Measurements from ENCODE around the gene SOHLH1. TPM values are rescaled to one million over a fixed set of nuclear protein-coding genes. Genes with fewer than 3 reads are reported as not detected.

SOHLH1 gene
- total RNA-seq, 1 donor, result not detected

DNA sequence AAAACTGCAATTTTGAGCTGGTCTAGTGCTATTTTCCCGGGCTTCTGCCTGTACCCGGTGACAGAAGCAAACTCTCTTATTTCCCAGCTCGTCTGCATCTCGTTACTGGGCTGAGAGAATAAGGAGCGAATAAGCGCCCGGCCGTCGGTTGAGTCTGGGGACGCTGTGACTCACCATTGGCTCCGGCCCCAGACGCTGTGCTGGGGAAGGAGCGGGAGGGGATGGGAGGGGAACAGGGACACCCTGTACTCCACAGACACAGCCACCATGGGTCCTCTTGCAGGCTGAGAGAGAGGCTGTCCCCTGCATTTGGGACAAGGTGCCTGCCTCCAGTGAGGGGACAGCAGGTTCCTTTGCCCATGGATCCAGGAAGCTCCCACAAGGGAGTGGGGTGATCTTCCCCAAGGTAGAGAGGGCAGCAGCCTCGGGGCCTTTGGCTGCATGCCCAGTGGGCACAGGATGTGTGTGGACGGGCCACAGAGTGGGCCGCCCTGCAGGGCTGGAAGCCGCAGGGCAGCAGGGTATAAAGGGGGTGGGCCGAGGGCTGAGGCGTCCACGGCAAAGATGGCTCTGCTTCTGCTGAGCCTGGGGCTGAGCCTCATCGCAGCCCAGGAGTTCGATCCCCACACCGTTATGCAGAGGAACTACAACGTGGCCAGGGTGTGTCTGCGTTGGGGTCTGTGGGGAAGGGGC lies 36.4 kb downstream of the SOHLH1 start, which contains the start of gene LCN9:
Gene LCN9, plus strand, starts transcription at position 552 of the 693 bp plus-strand sequence. Its CDS starts 13 bp downstream, at position 565.
- DNase-seq (ENCODE audit: low read depth in 2 of 3, low spot score in 2 of 3), result no peak

DNA sequence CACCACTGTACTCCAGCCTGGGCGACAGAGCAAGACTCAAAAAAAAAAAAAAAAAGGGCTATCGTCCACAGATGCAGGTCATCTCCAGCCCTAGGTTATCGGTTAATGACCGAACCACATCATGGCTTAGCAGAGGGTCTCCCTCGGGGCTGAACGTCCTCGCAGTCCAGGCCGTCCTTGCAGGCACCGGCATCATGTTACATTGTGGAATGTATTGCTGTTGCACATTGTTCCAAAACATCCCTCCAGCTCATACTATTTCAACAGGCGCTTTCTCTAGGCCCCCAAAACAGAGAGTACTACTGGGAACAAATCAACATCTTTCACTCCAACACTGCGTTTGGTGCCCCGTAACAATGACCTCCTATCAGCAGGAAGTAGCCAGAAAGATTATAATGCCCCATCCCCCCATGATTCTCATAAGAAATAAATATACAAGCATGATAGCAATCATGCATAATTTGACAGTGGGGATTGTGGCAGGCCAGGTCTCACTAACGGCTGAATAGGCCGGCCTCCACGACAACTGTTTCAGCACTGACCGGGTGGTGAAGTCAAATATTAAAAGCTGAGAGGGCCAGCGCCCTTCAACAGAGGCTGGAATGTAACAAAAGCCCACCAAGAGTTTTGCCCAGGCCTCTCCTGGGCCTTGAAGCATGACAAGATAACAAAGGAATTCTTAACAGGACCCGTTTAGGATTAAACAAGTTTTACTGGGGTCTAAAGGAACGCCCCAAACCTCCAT lies 37.3 kb downstream of the SOHLH1 start:
- no peak for DNase-seq (ENCODE audit: low read depth in 2 of 3, low spot score in 2 of 3)

DNA sequence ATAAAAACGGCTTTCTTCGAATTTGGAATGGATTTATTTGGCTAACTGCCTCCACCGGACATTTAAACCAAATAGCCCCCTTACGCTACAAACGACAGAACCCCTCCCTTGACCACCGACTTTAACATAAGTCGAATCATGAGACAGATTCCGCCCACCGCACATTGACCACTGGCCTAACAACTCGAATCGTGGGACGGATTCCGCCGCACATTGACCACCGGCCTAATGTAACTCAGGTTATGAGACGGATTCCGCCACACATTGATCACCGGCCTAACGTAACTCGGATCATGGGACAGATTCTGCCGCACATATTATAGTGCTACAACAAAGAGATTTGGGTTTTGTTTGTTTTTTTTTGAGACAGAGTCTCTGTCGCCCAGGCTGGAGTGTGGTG lies 38.9 kb downstream of the SOHLH1 start:
- no peak for DNase-seq (ENCODE audit: low read depth in 2 of 3, low spot score in 2 of 3)

- DNase-seq (ENCODE audit: low read depth in 2 of 3, low spot score in 2 of 3), result no peak
Measured at GRCh38 chr9:135659252-135659651, 40.0 kb downstream of the SOHLH1 start.

GRCh38 chr9:135657416-135657815 lies 41.9 kb downstream of the SOHLH1 start:
- DNase-seq (ENCODE audit: low read depth in 2 of 3, low spot score in 2 of 3), result no peak

DNA sequence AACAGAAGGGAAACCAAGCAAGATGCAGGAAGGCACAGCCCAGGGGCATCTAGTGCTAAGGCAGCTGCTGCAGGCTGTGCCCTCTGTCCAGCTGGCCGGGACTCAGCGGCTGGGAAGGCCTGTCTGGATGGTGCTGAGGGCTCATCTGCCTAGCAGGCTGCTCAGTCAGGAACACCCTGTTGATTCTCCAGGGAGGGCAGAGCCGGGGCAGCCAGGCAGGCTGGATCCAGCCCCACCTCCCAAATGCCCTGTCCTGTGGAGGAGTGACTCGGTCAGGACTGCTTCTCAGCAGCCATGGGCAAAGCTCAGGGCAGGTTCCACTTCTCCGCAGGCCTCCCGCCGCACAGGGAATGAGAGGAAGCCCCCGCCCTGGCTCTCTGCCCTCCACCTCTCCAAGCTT lies 44.0 kb downstream of the SOHLH1 start:
- no peak for DNase-seq (ENCODE audit: low read depth in 2 of 3, low spot score in 2 of 3)

- no peak for DNase-seq (ENCODE audit: low read depth in 2 of 3, low spot score in 2 of 3)
Measured at GRCh38 chr9:135650408-135650807, 48.9 kb downstream of the SOHLH1 start.

DNA sequence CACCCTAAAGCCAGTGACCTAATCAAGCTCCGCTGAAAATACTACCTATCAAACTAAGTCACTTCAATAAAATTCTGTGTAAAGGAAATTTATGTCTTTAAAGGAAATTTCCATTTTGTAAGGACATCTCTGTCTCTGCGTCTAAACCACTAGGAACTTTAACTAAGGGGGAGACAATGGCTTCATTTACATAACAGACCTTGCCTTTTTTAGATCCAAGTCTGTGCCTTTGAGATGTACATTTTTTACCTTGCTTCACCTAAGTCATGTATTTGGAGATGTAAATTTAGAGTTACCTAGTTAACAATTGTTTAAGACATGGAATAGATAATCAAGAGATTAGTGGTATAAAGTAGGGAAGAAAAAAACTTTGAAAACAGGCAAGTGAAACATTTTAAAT lies 49.8 kb downstream of the SOHLH1 start:
- DNase-seq (ENCODE audit: low read depth in 2 of 3, low spot score in 2 of 3), result no peak

DNA sequence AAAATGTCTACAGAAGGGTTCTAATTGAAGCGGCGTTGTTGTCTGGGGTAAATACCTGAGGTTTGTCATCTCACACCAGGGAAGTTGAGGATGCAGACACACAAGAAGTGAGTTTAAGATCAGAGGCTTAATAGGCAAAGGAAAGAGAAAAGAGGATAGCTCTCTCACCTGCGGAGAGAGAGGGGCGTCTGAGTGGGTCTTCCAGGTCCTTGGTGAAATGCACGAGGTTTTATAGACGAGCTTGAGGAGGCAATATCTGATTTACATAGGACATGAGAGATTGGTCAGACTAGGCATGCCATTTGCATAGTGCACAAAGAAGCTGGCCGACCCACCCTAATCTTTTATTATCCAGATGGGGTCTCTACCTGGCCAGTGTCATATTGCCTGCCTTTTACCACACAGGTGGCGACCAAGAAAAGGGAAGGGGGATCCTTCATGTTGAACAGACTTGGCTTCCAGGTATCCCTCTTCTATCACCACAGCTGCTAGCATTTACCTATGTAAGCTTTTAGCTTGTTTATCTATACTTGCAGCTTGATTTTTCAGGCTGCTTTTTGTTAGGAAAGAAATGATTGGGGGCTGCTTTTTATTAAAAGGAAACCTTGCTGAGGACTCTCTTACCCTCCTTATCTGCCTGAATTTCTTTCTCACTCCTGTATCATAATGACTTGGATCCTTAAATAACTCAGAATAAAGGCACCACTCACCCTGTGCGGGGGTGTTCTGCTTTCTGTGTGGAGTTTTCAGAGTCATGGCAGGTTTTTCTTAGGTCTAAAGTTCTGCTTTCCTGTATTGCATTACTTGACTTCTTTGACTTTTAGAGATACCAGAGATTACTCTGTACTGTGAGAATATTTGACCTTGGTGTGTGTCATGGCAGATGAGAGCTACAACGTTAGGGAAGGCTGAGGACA lies 50.5 kb downstream of the SOHLH1 start:
- no peak for DNase-seq (ENCODE audit: low read depth in 2 of 3, low spot score in 2 of 3)

DNA sequence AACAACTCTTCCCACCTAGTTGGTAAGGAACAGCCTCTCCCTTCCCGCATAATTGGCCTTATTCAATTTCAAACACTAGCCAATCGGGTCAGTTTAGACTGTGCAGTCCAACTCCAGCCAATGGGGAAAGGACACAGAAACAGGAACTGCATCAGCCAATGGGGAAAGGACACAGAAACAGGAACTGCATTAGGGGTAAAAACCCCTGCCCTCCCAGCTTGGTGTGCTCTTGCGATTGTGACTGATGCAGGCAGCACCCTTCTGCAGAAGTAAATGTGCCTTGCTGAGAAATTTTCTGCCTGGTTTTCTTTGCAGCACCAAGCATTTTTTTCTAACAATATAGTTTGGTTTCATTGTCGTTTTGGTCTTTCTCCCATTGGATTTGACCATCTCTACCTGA lies 51.4 kb downstream of the SOHLH1 start:
- DNase-seq (ENCODE audit: low read depth in 2 of 3, low spot score in 2 of 3), result no peak

- no peak for DNase-seq (ENCODE audit: low read depth in 2 of 3, low spot score in 2 of 3)
Measured at GRCh38 chr9:135644631-135645218, 54.6 kb downstream of the SOHLH1 start.

Other genes with a start within 250 kb of the SOHLH1 start
- gene PPP1R26, start 219.7 kb downstream of the SOHLH1 start, total RNA-seq, result 21.3 TPM
- gene MRPS2, start 198.8 kb downstream of the SOHLH1 start, total RNA-seq, result 110 TPM
- gene LCN1, start 178.0 kb downstream of the SOHLH1 start, total RNA-seq, result not detected
- gene OBP2A, start 153.4 kb downstream of the SOHLH1 start, total RNA-seq, result not detected
- gene PAEP, start 137.7 kb downstream of the SOHLH1 start, total RNA-seq, result not detected
- not detected for gene GLT6D1, start 59.9 kb downstream of the SOHLH1 start, total RNA-seq
- gene LCN9, start 36.2 kb downstream of the SOHLH1 start, total RNA-seq, result not detected
- gene KCNT1, start 2.7 kb upstream of the SOHLH1 start, total RNA-seq, result under 0.01 TPM
- gene CAMSAP1, start 208.1 kb upstream of the SOHLH1 start, total RNA-seq, result 18.0 TPM

All from hematopoietic multipotent progenitor cell (in vitro differentiated cells).